K562 (cell line): ENCODE results near the gene DNAJC13. TPM values are rescaled to one million over a fixed set of nuclear protein-coding genes. Genes with fewer than 3 reads are reported as not detected.

Experiments
- ATAC-seq: fragments of 200-7000 bp; cut with Tn5 transposase; 3 replicates; pipeline ENCODE4 v1.9.1; 2020; ENCODE audit warnings: moderate library complexity
- BruUV-seq: library from RNA; stranded (reverse); fragments of 400-500 nt; replicated peaks from 2 replicates; lab custom pipeline; 2021; lab: Mats Ljungman, UMichigan
- CTCF ChIA-PET: fragments of 300-600 bp; formaldehyde crosslinking; extraction: SDS; loops from one replicate; lab custom pipeline; 2021; ENCODE audit warnings: low intra/inter-chr PET ratio; lab: Yijun Ruan, JAX
- POLR2A ChIA-PET: fragments of 300-600, 350-650 bp; sonication (Branson Sonifier 250); formaldehyde crosslinking; extraction: SDS; loops from one replicate; lab custom pipeline; 2021; ENCODE audit warnings: antibody characterized with exemption, inconsistent platforms; lab: Yijun Ruan, JAX
- DNase-seq, 4 experiments: peaks; one replicate each; pipeline versions ENCODE4 v3.0.0 to v3.0.0-alpha.2; 2011 to 2018; ENCODE audit warnings: low spot score in 3 of 4, mixed read lengths in 3 of 4; ENCODE audit errors: extremely low read depth in 1 of 4
- FAIRE-seq: peaks from 2 replicates; lab custom pipeline; 2011; peaks lifted over from hg19 to GRCh38; lab: Jason Lieb, UNC
- H2AFZ ChIP-seq: 2 replicates; pipeline ENCODE4 v1.6.0; 2011; ENCODE audit warnings: low read depth, low read length, control low read depth, inconsistent platforms
- H3K27ac ChIP-seq: fragments of 200-600 bp; 3 replicates; pipeline ENCODE4 v1.8.0; 2011; ENCODE audit warnings: low read depth, mild to moderate bottlenecking, control low read depth, inconsistent platforms, low read length, moderate library complexity, mixed read lengths; ENCODE audit errors: extremely low read depth
- H3K27me3 ChIP-seq, 2 experiments: fragments of 300-600 bp in 1 of 2; 2 replicates in 1 of 2; 3 replicates in 1 of 2; pipeline versions ENCODE4 v1.6.0 to v1.8.0; 2011; ENCODE audit warnings: inconsistent platforms in 2 of 2, low read length in 2 of 2, mild to moderate bottlenecking in 1 of 2, mixed read lengths in 1 of 2, moderate library complexity in 1 of 2; ENCODE audit not compliant: control insufficient read depth in 2 of 2, insufficient read depth in 2 of 2
- H3K36me3 ChIP-seq: fragments of 300-600 bp; 3 replicates; pipeline ENCODE4 v1.8.0; 2011; ENCODE audit warnings: mild to moderate bottlenecking, low read length, inconsistent platforms; ENCODE audit not compliant: control insufficient read depth, insufficient read depth
- H3K4me1 ChIP-seq, 2 experiments: fragments of 200-600 bp in 1 of 2; replicated peaks in 1 of 2; 2 replicates in 1 of 2; 3 replicates in 1 of 2; pipeline versions ENCODE4 v1.5.1 to v1.8.0; 2011; ENCODE audit warnings: inconsistent platforms in 2 of 2, low read length in 2 of 2, mild to moderate bottlenecking in 1 of 2, mixed read lengths in 1 of 2, moderate library complexity in 1 of 2; ENCODE audit not compliant: control insufficient read depth in 2 of 2, insufficient read depth in 2 of 2
- H3K4me2 ChIP-seq: 2 replicates; pipeline ENCODE4 v1.6.1; 2011; ENCODE audit warnings: low read length, control low read depth, inconsistent platforms, mixed read lengths; ENCODE audit not compliant: insufficient read depth
- H3K4me3 ChIP-seq: fragments of 200-600 bp; sonication (generic), shearing (Covaris generic); 2 replicates; pipeline ENCODE4 v1.5.1; 2016; ENCODE audit warnings: control low read depth, inconsistent platforms
- H3K79me2 ChIP-seq: fragments of 200-600 bp; 3 replicates; pipeline ENCODE4 v1.8.0; 2011; ENCODE audit warnings: low read length, inconsistent platforms; ENCODE audit not compliant: control insufficient read depth, insufficient read depth
- H3K9ac ChIP-seq, 2 experiments: 2 replicates each; pipeline versions ENCODE4 v1.6.0 to v1.6.1; 2011; ENCODE audit warnings: low read depth in 2 of 2, low read length in 2 of 2, control low read depth in 1 of 2, inconsistent platforms in 1 of 2, mild to moderate bottlenecking in 1 of 2, mixed read lengths in 1 of 2; ENCODE audit not compliant: insufficient read depth in 1 of 2
- H3K9me1 ChIP-seq: one replicate; pipeline ENCODE4 v1.6.0; 2011; ENCODE audit warnings: inconsistent platforms, mild to moderate bottlenecking, low read length, moderate library complexity; ENCODE audit not compliant: control insufficient read depth, insufficient read depth
- H3K9me3 ChIP-seq: replicated peaks from 2 replicates; pipeline ENCODE4 v1.5.1; 2011; ENCODE audit warnings: low read depth, low read length, inconsistent platforms; ENCODE audit not compliant: control insufficient read depth, insufficient read depth
- H4K20me1 ChIP-seq: replicated peaks from 2 replicates; pipeline ENCODE4 v1.6.1; 2011; ENCODE audit warnings: low read length, inconsistent platforms, mixed read lengths; ENCODE audit not compliant: control insufficient read depth, insufficient read depth
- FOXP4 ChIP-seq: sonication (generic); formaldehyde crosslinking; IDR thresholded peaks from 2 replicates; pipeline ENCODE4 v1.8.0; 2022; ENCODE audit warnings: mild to moderate bottlenecking, missing genetic modification reagents, borderline replicate concordance
- JUNB ChIP-seq: fragments of 450-650 bp; formaldehyde crosslinking; conservative IDR thresholded peaks from 2 replicates; pipeline ENCODE4 v1.4.0; 2020; ENCODE audit warnings: mild to moderate bottlenecking
- MTA3 ChIP-seq: fragments of 450-650 bp; formaldehyde crosslinking; IDR thresholded peaks from 2 replicates; pipeline ENCODE4 v1.6.1; 2017; ENCODE audit warnings: mild to moderate bottlenecking, borderline replicate concordance
- POLR3G ChIP-seq: IDR thresholded peaks from 2 replicates; pipeline ENCODE4 v1.6.1; 2011; ENCODE audit not compliant: insufficient read length, insufficient replicate concordance; ENCODE audit errors: extremely low read depth
- TCF7L2 ChIP-seq: fragments of 150-350 bp; IDR thresholded peaks from 2 replicates; pipeline ENCODE4 v1.6.1; 2016; ENCODE audit warnings: low read depth, mild to moderate bottlenecking, low read length, moderate library complexity
- TRIM24 ChIP-seq, 2 experiments: fragments of 450-650 bp; IDR thresholded peaks; 2 replicates each; pipeline ENCODE4 v1.6.1; 2016
- ZBTB9 ChIP-seq: fragments of 450-650 bp; formaldehyde crosslinking; IDR thresholded peaks from 2 replicates; pipeline ENCODE4 v1.4.0; 2020; ENCODE audit warnings: mild to moderate bottlenecking, moderate library complexity
- ZNF354B ChIP-seq: fragments of 250-450 bp; sonication (Bioruptor Pico); IDR thresholded peaks from 2 replicates; pipeline ENCODE4 v1.4.0; 2020
- WGBS: fragments of 100-300 bp; shearing (Covaris generic); methylation state at CpG from one replicate; pipeline ENCODE4 v1.1.6; 2016; ENCODE audit warnings: low coverage, mixed read lengths; ENCODE audit not compliant: insufficient coverage; ENCODE audit errors: missing lambda C conversion rate; 5-methylcytosine and 5-hydroxymethylcytosine counted together
- in situ Hi-C: fragments of 300-500 bp; cut with MboI; formaldehyde crosslinking; loops from 4 replicates; pipeline ENCODE4 v1.15.0; 2018; ENCODE audit warnings: inconsistent platforms, mixed read lengths
- intact Hi-C: fragments of 100-400 bp; cut with micrococcal nuclease; formaldehyde crosslinking; loops from 2 replicates; pipeline ENCODE4 v1.14.2; 2022
- polyA plus RNA-seq, 8 experiments: library from polyadenylated mRNA; depleted of rRNA in 4 of 8; stranded (reverse) in 5 of 8; unstranded in 3 of 8; fragments of >200 nt; fragmentation: Nextera tagmentation in 2 of 8; fragmentation: Illumina TruSeq in 1 of 8; extraction: Ambion mirVana in 2 of 8; extraction: Trizol in 1 of 8; gene quantifications; 2 replicates each; pipeline versions ENCODE4 v1.2.1 to v1.2.3, GENCODE V29; 2011 to 2014; ENCODE audit warnings: inconsistent platforms in 1 of 8, missing spikeins in 1 of 8
- total RNA-seq, 7 experiments: library from RNA; depleted of rRNA in 6 of 7; stranded (reverse); fragments of >200 nt in 6 of 7; fragmentation: Illumina TruSeq in 2 of 7; extraction: Trizol in 2 of 7; gene quantifications; 2 replicates each; pipeline versions ENCODE4 v1.2.1 to v1.2.3, GENCODE V29; 2011 to 2021; ENCODE audit warnings: low replicate concordance in 1 of 7

Gene DNAJC13
- total and polyA plus RNA-seq, 9 of the 15 experiments (the other 6 are each of a cell fraction or from before 2014, with no cell fraction given): 2.9 to 17.1 (median 10.2) TPM

- no peak for TF ChIP-seq ZBTB9 (CRISPR knock-in tag)
- no peak for TF ChIP-seq TRIM24 (IDR thresholded peaks at IDR 0.05)
- TF ChIP-seq MTA3: no peak
- TF ChIP-seq ZNF354B (CRISPR knock-in tag): no peak
- no peak for TF ChIP-seq JUNB (CRISPR knock-in tag)
- no peak for TF ChIP-seq FOXP4
- no peak for TF ChIP-seq POLR3G
- no peak for TF ChIP-seq TCF7L2
- H3K4me1 ChIP-seq: no peaks in the 10 kb centered on the region
- no peak overlapping the region for H3K27ac ChIP-seq
- H3K36me3 ChIP-seq: no peaks in the 10 kb centered on the region
- no peaks in the 10 kb centered on the region for H4K20me1 ChIP-seq
- ChIA-PET CTCF (no interaction called here), POLR2A (no interaction called here)
- H3K9me1 ChIP-seq: no peaks in the 10 kb centered on the region
- no peaks in the 10 kb centered on the region for H3K79me2 ChIP-seq
- BruUV-seq: no TSS peak
- no peak overlapping the region for H3K9ac ChIP-seq
- DNase-seq: no peak
- no peak overlapping the region for H3K4me2 ChIP-seq
- WGBS: 38% methylated on average over 2 of the region's 2 CpGs
- no peaks in the 10 kb centered on the region for H3K9me3 ChIP-seq
- in situ Hi-C loops: no loop called here
- intact Hi-C loops: no loop called here
- H3K4me3 ChIP-seq: no peak overlapping the region
- H3K27me3 ChIP-seq: no peaks in the 10 kb centered on the region
- FAIRE-seq: no peak
- H2AFZ ChIP-seq: no peak overlapping the region
- no peak for ATAC-seq
Measured at GRCh38 chr3:132570016-132570415, 152.7 kb downstream of the DNAJC13 start.
